ENCODE measurements around the gene CXCL3.
"Not testable (repeated sequence)": the region's sequence is repeated elsewhere in the genome, so short reads cannot be mapped to it uniquely, and the experiment has no call there.

Gene CXCL3

DNA sequence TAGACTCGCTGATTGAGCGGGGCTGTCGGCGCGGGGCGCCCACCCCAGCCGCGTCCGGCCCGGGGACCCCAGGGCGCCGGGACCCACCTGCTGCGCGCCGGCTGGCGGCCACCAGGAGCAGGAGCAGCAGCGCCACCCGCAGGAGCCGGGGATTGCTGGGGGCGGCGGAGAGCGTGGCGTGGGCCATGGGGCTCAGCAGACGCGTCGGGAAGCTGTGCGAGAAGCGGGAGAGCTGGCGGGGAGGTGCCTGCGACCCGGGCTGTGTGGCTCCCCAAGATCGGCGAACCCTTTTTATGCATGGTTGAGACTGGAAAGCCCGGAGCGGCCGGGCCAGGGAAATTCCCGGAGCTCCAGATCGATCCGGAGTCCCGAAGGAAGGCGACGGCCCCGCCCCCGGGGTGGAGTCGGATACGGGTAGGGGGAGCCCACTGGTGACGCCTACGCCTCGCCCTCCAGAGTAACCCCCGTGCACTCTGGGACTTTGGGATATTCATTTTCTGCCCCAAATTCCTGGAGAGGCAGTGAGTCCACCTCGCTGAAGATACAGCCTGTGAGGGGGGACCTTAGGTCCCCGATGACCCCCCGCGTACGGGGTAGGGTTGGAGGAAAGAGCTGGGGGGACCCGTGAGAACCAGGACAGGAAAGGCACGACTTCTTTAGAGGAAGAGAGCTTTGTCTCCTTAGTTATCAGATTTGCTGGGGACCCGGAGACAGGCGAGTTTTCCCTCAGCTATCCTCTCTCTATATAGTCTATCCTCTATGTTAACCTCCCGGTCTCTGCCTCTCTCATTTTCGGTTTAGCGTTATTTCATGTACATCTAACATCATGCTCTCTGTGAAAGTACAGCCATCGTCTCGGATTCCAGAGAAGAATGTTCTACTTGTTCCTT is at the start of gene CXCL3:
CXCL3 (minus strand) TSS at position 265 of the 890 bp plus-strand sequence; CDS start at position 187, 78 bp downstream.
- peak; percentile 4 for TF ChIP-seq CTCF (IDR thresholded peaks at IDR 0.05; ENCODE audit: low read depth, low read length, missing control alignments)
- DNase-seq (ENCODE audit: low read depth) = no peak
- peak within 1 kb of the TSS; percentile 28 for H3K4me3 ChIP-seq (ENCODE audit: low read depth, low read length)

DNA sequence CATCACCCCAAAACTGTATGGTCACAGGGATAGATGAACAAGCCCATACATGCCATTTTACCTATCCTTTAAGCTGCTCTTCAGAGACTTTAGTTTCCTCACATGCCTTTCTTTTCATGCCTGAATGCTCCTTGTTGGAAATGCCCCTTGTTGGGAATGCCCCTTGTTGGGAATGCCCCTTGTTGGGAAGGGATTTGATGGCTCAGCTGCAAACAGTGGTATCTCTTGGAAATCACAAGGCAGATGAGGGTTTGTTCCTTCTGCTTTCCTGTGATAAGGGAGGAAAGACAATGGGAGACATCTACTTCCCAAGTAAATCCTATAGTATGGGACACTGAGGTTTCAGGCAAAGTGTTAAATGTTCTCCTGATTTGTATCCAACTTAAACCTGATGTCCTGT is 49.0 kb upstream of the CXCL3 start:
- DNase-seq (ENCODE audit: low read depth) = no peak
- no peak overlapping the region for H3K4me3 ChIP-seq (ENCODE audit: low read depth, low read length)
- TF ChIP-seq CTCF (IDR thresholded peaks at IDR 0.05; ENCODE audit: low read depth, low read length, missing control alignments) = no peak

GRCh38 chr4:74085669-74086068 is 47.2 kb upstream of the CXCL3 start:
- no peak for DNase-seq (ENCODE audit: low read depth)
- no peak for TF ChIP-seq CTCF (IDR thresholded peaks at IDR 0.05; ENCODE audit: low read depth, low read length, missing control alignments)
- H3K4me3 ChIP-seq (ENCODE audit: low read depth, low read length) = no peak overlapping the region

DNA sequence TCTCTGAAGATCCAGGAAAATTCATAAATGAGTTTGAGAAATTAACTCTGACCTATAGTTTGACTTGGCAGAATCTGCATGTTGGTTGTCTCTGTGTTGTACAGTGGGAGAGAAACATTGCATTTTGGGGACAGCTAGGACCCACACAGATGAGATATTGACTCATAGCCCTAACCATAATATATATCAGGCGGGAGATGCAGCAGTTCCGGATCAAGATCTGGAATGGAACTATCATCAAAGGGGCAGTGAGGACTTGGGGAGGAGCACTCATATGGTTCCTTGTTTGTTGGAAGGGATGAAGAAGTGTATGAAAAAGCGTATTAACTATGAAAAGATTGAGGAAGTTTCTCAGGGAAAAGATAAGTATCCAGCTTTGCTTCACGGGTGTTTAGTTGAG is 46.5 kb upstream of the CXCL3 start:
- no peak for TF ChIP-seq CTCF (IDR thresholded peaks at IDR 0.05; ENCODE audit: low read depth, low read length, missing control alignments)
- no peak for DNase-seq (ENCODE audit: low read depth)
- no peak overlapping the region for H3K4me3 ChIP-seq (ENCODE audit: low read depth, low read length)

DNA sequence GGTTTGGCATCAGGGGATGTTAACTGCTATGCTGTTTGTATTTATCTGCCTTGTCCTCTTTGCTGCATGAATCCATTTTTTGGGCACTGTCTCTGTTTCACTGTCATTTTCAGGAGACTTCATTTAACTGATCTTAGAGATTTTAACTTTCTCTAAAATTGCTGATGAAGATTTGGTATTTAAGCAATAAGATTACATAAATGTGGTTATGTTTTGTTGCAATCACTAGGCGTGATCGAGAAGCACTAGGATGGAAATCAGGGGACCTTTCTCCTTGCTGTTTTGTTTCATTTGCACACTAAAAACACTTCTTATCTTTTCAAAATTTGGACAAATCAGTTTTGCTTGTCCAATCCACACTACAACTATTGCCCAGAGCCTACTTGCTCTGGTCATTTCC is 45.1 kb upstream of the CXCL3 start:
- no peak for TF ChIP-seq CTCF (IDR thresholded peaks at IDR 0.05; ENCODE audit: low read depth, low read length, missing control alignments)
- no peak for DNase-seq (ENCODE audit: low read depth)
- H3K4me3 ChIP-seq (ENCODE audit: low read depth, low read length) = no peak overlapping the region

GRCh38 chr4:74081035-74081434 is 42.5 kb upstream of the CXCL3 start:
- no peak for DNase-seq (ENCODE audit: low read depth)
- TF ChIP-seq CTCF (IDR thresholded peaks at IDR 0.05; ENCODE audit: low read depth, low read length, missing control alignments) = no peak
- no peak overlapping the region for H3K4me3 ChIP-seq (ENCODE audit: low read depth, low read length)

- H3K4me3 ChIP-seq (ENCODE audit: low read depth, low read length); DNase-seq (ENCODE audit: low read depth): not testable (repeated sequence)
Measured at GRCh38 chr4:74080351-74080750, 41.9 kb upstream of the CXCL3 start.

DNA sequence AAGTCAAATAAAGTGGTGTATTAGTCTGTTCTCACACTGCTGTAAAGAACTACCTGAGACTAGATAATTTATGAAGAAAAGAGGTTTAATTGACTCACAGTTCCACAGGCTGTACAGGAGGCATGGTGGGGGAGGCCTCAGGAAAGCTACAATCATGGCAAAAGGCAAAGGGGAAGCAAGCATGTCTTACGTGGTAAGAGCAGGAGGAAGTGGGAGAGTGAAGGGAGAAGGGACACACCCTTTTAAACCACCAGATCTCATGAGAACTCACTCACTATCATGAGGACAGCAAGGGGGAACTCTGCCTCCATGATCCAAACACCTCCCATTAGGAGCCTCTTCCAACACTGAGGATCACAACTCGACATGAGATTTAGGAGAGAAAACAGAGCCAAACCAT is 40.5 kb upstream of the CXCL3 start:
- DNase-seq (ENCODE audit: low read depth); H3K4me3 ChIP-seq (ENCODE audit: low read depth, low read length): not testable (repeated sequence)
